Ascending aorta (tissue), 2 donors: Measurements from ENCODE around the gene ATP8A2. TPM values are rescaled to one million over a fixed set of nuclear protein-coding genes. Genes with fewer than 3 reads are reported as not detected.

Experiments used
- DNase-seq, 2 donors: peaks; one replicate each; pipeline ENCODE4 v3.0.0-alpha.2; 2019; ENCODE audit warnings: low spot score in 2 of 2
- H3K27ac ChIP-seq, 2 donors: fragments of 200-600 bp; sonication (generic); one replicate each; pipeline ENCODE4 v1.5.1; 2016 to 2017; ENCODE audit warnings: mild to moderate bottlenecking in 1 of 2
- H3K27me3 ChIP-seq: fragments of 200-600 bp; sonication (generic); one replicate; pipeline ENCODE4 v1.5.1; 2017
- H3K36me3 ChIP-seq, 2 donors: fragments of 200-600 bp; sonication (generic); one replicate each; pipeline ENCODE4 v1.5.1; 2016
- H3K4me1 ChIP-seq, 2 donors: fragments of 200-600 bp; sonication (generic); one replicate each; pipeline ENCODE4 v1.5.1; 2016 to 2017; ENCODE audit warnings: mild to moderate bottlenecking in 1 of 2
- H3K4me3 ChIP-seq, 2 donors: fragments of 200-600 bp; sonication (generic); one replicate each; pipeline ENCODE4 v1.5.1; 2016 to 2017; ENCODE audit warnings: mild to moderate bottlenecking in 1 of 2
- H3K9me3 ChIP-seq, 2 donors: fragments of 200-600 bp; sonication (generic); one replicate each; pipeline ENCODE4 v1.5.1; 2016
- CTCF ChIP-seq, 3 experiments: fragments of 200-600 bp in 2 of 3; fragments of 450-650 bp in 1 of 3; sonication (generic) in 2 of 3; IDR thresholded peaks; one replicate each; pipeline ENCODE4 v1.5.1; 2016 to 2019; ENCODE audit warnings: antibody characterized with exemption in 3 of 3, mild to moderate bottlenecking in 1 of 3, moderate library complexity in 1 of 3
- intact Hi-C: fragments of 100-400 bp; cut with DNase I; formaldehyde crosslinking; loops from one replicate; pipeline ENCODE4 v1.15.1; 2023
- total RNA-seq: library from RNA; depleted of rRNA; stranded (reverse); fragments of >200 nt; gene quantifications from one replicate; pipeline ENCODE4 v1.1.0, GENCODE V29; 2016

Gene ATP8A2
- total RNA-seq, 1 donor from 2014 or later: under 0.01 TPM

GRCh38 chr13:25453850-25454365, 82.1 kb downstream of the ATP8A2 start:
- no peak overlapping the region for H3K27ac ChIP-seq
- no peaks in the 10 kb centered on the region for H3K4me1 ChIP-seq
- no peaks in the 10 kb centered on the region for H3K36me3 ChIP-seq
- no peak for TF ChIP-seq CTCF (IDR thresholded peaks at IDR 0.05)
- DNase-seq: no peak
- intact Hi-C loops: no loop called here
- no peak overlapping the region for H3K4me3 ChIP-seq
- H3K27me3 ChIP-seq: no peaks in the 10 kb centered on the region
- no peaks in the 10 kb centered on the region for H3K9me3 ChIP-seq

- intact Hi-C loops: no loop called here
- H3K27me3 ChIP-seq: no peaks in the 10 kb centered on the region
Measured at GRCh38 chr13:25455146-25455545, 83.4 kb downstream of the ATP8A2 start.

GRCh38 chr13:25457566-25457965, 85.8 kb downstream of the ATP8A2 start:
- Histone ChIP-seq H3K9me3 (no peaks in the 10 kb centered on the region), H3K36me3 (no peaks in the 10 kb centered on the region), H3K27ac (no peak overlapping the region), H3K4me1 (no peaks in the 10 kb centered on the region), H3K4me3 (no peak overlapping the region), H3K27me3 (no peaks in the 10 kb centered on the region)
- DNase-seq: no peak
- intact Hi-C loops: no loop called here
- no peak for TF ChIP-seq CTCF (IDR thresholded peaks at IDR 0.05)

More at GRCh38 chr13:25455146-25455545, 83.4 kb downstream of the ATP8A2 start:
- no peak overlapping the region for H3K27ac ChIP-seq
- no peaks in the 10 kb centered on the region for H3K4me1 ChIP-seq
- TF ChIP-seq CTCF (IDR thresholded peaks at IDR 0.05): no peak
- no peaks in the 10 kb centered on the region for H3K36me3 ChIP-seq
- no peak for DNase-seq
- H3K9me3 ChIP-seq: no peaks in the 10 kb centered on the region
- no peak overlapping the region for H3K4me3 ChIP-seq

GRCh38 chr13:25462301-25463125, 90.7 kb downstream of the ATP8A2 start:
- DNase-seq: no peak
- intact Hi-C loops: no loop called here

GRCh38 chr13:25463496-25463895, 91.7 kb downstream of the ATP8A2 start:
- Histone ChIP-seq H3K27me3 (no peaks in the 10 kb centered on the region), H3K4me3 (no peak overlapping the region), H3K36me3 (no peaks in the 10 kb centered on the region), H3K9me3 (no peaks in the 10 kb centered on the region), H3K27ac (no peak overlapping the region), H3K4me1 (no peaks in the 10 kb centered on the region)
- DNase-seq: no peak
- no peak for TF ChIP-seq CTCF (IDR thresholded peaks at IDR 0.05)
- intact Hi-C loops: no loop called here

More at GRCh38 chr13:25462301-25463125, 90.7 kb downstream of the ATP8A2 start:
- H3K27me3 ChIP-seq: no peaks in the 10 kb centered on the region
- no peak overlapping the region for H3K4me3 ChIP-seq
- no peaks in the 10 kb centered on the region for H3K9me3 ChIP-seq
- no peaks in the 10 kb centered on the region for H3K36me3 ChIP-seq
- no peak for TF ChIP-seq CTCF (IDR thresholded peaks at IDR 0.05)
- H3K4me1 ChIP-seq: no peaks in the 10 kb centered on the region
- no peak overlapping the region for H3K27ac ChIP-seq
